GM12891 (cell line): Measurements from ENCODE around the gene JADE1.

Source experiments
- POLR2A ChIP-seq: IDR thresholded peaks from 2 replicates; pipeline ENCODE4 v1.6.1; 2011; ENCODE audit warnings: low read depth, low read length, control low read depth
- POLR2AphosphoS5 ChIP-seq: IDR thresholded peaks from 2 replicates; pipeline ENCODE4 v1.6.1; 2011; ENCODE audit warnings: low read depth, low read length, control low read depth
- POU2F2 ChIP-seq: IDR thresholded peaks from 2 replicates; pipeline ENCODE4 v1.6.1; 2011; ENCODE audit warnings: low read depth, mild to moderate bottlenecking, control low read depth, low read length, moderate library complexity
- TAF1 ChIP-seq: IDR thresholded peaks from 2 replicates; pipeline ENCODE4 v1.6.1; 2011; ENCODE audit warnings: low read depth, low read length, control low read depth

DNA sequence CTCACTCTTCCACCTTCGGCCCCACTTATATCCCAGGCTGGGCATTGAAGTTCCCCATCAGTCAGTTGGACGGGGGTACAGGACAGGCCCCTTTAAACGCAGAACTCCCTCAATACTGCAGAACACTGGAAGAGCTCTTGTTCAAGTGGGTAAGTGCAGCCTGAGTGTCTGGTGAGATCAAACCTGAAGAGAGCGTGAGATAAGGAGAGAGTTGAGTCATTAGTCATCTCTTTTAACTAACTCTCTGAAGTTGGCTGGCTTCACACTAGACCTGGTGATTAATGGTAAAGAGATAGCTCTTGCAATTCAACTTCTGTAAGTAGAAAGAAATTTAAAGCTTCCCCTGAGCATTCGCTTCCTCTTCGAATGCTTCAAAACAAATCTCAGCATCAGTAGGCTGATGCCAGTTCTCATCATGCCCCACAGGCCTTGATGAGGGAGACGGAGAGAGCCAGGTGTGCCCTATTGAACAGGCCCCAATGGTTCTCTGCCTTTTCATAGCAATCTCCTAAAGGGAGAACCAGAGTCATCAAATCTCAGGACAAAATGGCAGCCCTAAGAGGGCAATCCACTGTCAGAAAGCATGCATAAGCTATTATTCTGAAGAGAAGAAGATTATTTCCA is 41.0 kb upstream of the JADE1 start:
- TF ChIP-seq POLR2A (no peak), POLR2AphosphoS5 (no peak), POU2F2 (no peak), TAF1 (no peak)
